HCT116 (cell line): Measurements from ENCODE around the gene RPS6KA6. TPM values are rescaled to one million over a fixed set of nuclear protein-coding genes. Genes with fewer than 3 reads are reported as not detected.

ENCODE experiments used
- ATAC-seq: fragments of 200-7000 bp; cut with Tn5 transposase; 2 replicates; pipeline ENCODE4 v1.9.1; 2020; ENCODE audit warnings: mild to moderate bottlenecking, moderate library complexity
- BruUV-seq: library from RNA; stranded (reverse); fragments of 400-500 nt; replicated peaks from 2 replicates; lab custom pipeline; 2021; lab: Mats Ljungman, UMichigan
- CTCF ChIA-PET: fragments of 300-600 bp; sonication (Branson Sonifier 250); formaldehyde crosslinking; loops from one replicate; lab custom pipeline; 2021; ENCODE audit warnings: antibody characterized with exemption; lab: Charles Lee
- POLR2A ChIA-PET: fragments of 300-600, 350-600 bp; sonication (Branson Sonifier 250); formaldehyde crosslinking; loops from one replicate; lab custom pipeline; 2021; ENCODE audit warnings: antibody characterized with exemption; lab: Charles Lee
- RAD21 ChIA-PET, 2 experiments: fragments of 300-600 bp; sonication (Branson Sonifier 250); formaldehyde crosslinking; loops; one replicate each; lab custom pipeline; 2023; ENCODE audit warnings: low total read pairs in 2 of 2; ENCODE audit not compliant: uncharacterized antibody in 2 of 2, unreplicated experiment in 2 of 2, low non-redundant PET in 1 of 2; lab: Charles Lee
- DNase-seq: peaks from one replicate; pipeline ENCODE4 v3.0.0-alpha.2; 2010; ENCODE audit warnings: low read depth, low spot score
- H2AFZ ChIP-seq: fragments of 200-600 bp; shearing (Covaris generic), sonication (generic); 2 replicates; pipeline ENCODE4 v1.6.1; 2017; ENCODE audit warnings: low read depth, mixed run types, mixed read lengths, antibody characterized with exemption, low read length; ENCODE audit not compliant: poor library complexity, severe bottlenecking
- H3K27ac ChIP-seq: 2 replicates; pipeline ENCODE4 v1.5.1; 2012; ENCODE audit warnings: low read depth, low read length
- H3K27me3 ChIP-seq: fragments of 200-600 bp; sonication (generic); 2 replicates; pipeline ENCODE4 v1.6.1; 2016; ENCODE audit warnings: mixed run types, low read length, mixed read lengths; ENCODE audit not compliant: insufficient read depth
- H3K36me3 ChIP-seq, 2 experiments: fragments of 200-500 bp in 1 of 2; fragments of 200-600 bp in 1 of 2; sonication (Bioruptor generic) in 1 of 2; sonication (generic) in 1 of 2; 2 replicates each; pipeline versions ENCODE4 v1.5.1 to v1.6.1; 2014 to 2016; ENCODE audit warnings: low read length in 2 of 2, inconsistent platforms in 1 of 2, mixed read lengths in 1 of 2, mixed run types in 1 of 2; ENCODE audit not compliant: insufficient read depth in 2 of 2, control insufficient read depth in 1 of 2
- H3K4me1 ChIP-seq, 2 experiments: fragments of 200-600 bp in 1 of 2; sonication (generic) in 1 of 2; 2 replicates each; pipeline versions ENCODE4 v1.5.1 to v1.6.1; 2012 to 2017; ENCODE audit warnings: low read length in 2 of 2, inconsistent platforms in 1 of 2, mild to moderate bottlenecking in 1 of 2, mixed read lengths in 1 of 2, mixed run types in 1 of 2, moderate library complexity in 1 of 2; ENCODE audit not compliant: insufficient read depth in 2 of 2, control insufficient read depth in 1 of 2
- H3K4me2 ChIP-seq: fragments of 200-600 bp; sonication (generic); 2 replicates; pipeline ENCODE4 v1.6.1; 2017; ENCODE audit warnings: mixed run types, low read length, mixed read lengths
- H3K4me3 ChIP-seq, 2 experiments: fragments of 200-600 bp in 1 of 2; sonication (generic) in 1 of 2; replicated peaks in 1 of 2; 2 replicates each; pipeline ENCODE4 v1.5.1; 2011 to 2016; ENCODE audit warnings: low read length in 2 of 2, control low read depth in 1 of 2, low read depth in 1 of 2, mild to moderate bottlenecking in 1 of 2, mixed read lengths in 1 of 2, mixed run types in 1 of 2
- H3K79me2 ChIP-seq: fragments of 200-600 bp; sonication (generic); 2 replicates; pipeline ENCODE4 v1.6.1; 2017; ENCODE audit warnings: mild to moderate bottlenecking, mixed run types, low read length, moderate library complexity, mixed read lengths; ENCODE audit not compliant: insufficient read depth
- H3K9ac ChIP-seq: fragments of 200-600 bp; sonication (generic); 2 replicates; pipeline ENCODE4 v1.6.1; 2016; ENCODE audit warnings: low read length, mixed read lengths
- H3K9me2 ChIP-seq: fragments of 200-600 bp; sonication (generic), shearing (Covaris generic); 2 replicates; pipeline ENCODE4 v1.6.1; 2017; ENCODE audit warnings: mixed run types, mild to moderate bottlenecking, moderate library complexity; ENCODE audit not compliant: insufficient read depth
- H3K9me3 ChIP-seq, 2 experiments: fragments of 200-500 bp in 1 of 2; fragments of 200-600 bp in 1 of 2; sonication (Bioruptor generic) in 1 of 2; sonication (generic) in 1 of 2; 2 replicates each; pipeline ENCODE4 v1.6.1; 2014 to 2017; ENCODE audit warnings: low read length in 2 of 2, mixed read lengths in 2 of 2, inconsistent platforms in 1 of 2, low read depth in 1 of 2, mild to moderate bottlenecking in 1 of 2, mixed run types in 1 of 2, moderate library complexity in 1 of 2; ENCODE audit not compliant: control insufficient read depth in 1 of 2, insufficient read depth in 1 of 2
- H4K20me1 ChIP-seq: fragments of 200-600 bp; sonication (generic), shearing (Covaris generic); 2 replicates; pipeline ENCODE4 v1.6.1; 2017; ENCODE audit warnings: mixed run types, mild to moderate bottlenecking, moderate library complexity; ENCODE audit not compliant: insufficient read depth
- CBX3 ChIP-seq: IDR thresholded peaks from 2 replicates; pipeline ENCODE4 v1.6.1; 2012; ENCODE audit warnings: low read depth
- CEBPB ChIP-seq: IDR thresholded peaks from 2 replicates; pipeline ENCODE4 v1.6.1; 2012; ENCODE audit warnings: low read depth
- CTCF ChIP-seq, 3 experiments: fragments of 200-600 bp in 1 of 3; sonication (generic) in 1 of 3; IDR thresholded peaks in 2 of 3; conservative IDR thresholded peaks in 1 of 3; 2 replicates each; pipeline ENCODE4 v1.5.1; 2012 to 2017; ENCODE audit warnings: low read depth in 2 of 3, low read length in 2 of 3, antibody characterized with exemption in 1 of 3, borderline replicate concordance in 1 of 3, control low read depth in 1 of 3, mild to moderate bottlenecking in 1 of 3, mixed read lengths in 1 of 3, mixed run types in 1 of 3, moderate library complexity in 1 of 3; ENCODE audit not compliant: insufficient read depth in 1 of 3
- EGR1 ChIP-seq: IDR thresholded peaks from 2 replicates; pipeline ENCODE4 v1.6.1; 2012; ENCODE audit warnings: low read depth
- ELF1 ChIP-seq: IDR thresholded peaks from 2 replicates; pipeline ENCODE4 v1.6.1; 2012; ENCODE audit warnings: low read depth, borderline replicate concordance
- EZH2 ChIP-seq: fragments of 200-600 bp; sonication (generic); IDR thresholded peaks from 2 replicates; pipeline ENCODE4 v1.6.1; 2017; ENCODE audit warnings: antibody characterized with exemption, mixed run types
- EZH2phosphoT487 ChIP-seq: fragments of 200-600 bp; IDR thresholded peaks from 2 replicates; pipeline ENCODE4 v1.6.1; 2018; ENCODE audit warnings: antibody characterized with exemption, borderline replicate concordance
- FOSL1 ChIP-seq: IDR thresholded peaks from 2 replicates; pipeline ENCODE4 v1.6.1; 2012; ENCODE audit warnings: low read depth
- MAX ChIP-seq: IDR thresholded peaks from 2 replicates; pipeline ENCODE4 v1.6.1; 2012
- POLR2A ChIP-seq: IDR thresholded peaks from 2 replicates; pipeline ENCODE4 v1.7.0; 2011; ENCODE audit warnings: borderline replicate concordance; ENCODE audit not compliant: insufficient read depth, insufficient read length; ENCODE audit errors: extremely low read depth
- POLR2AphosphoS5 ChIP-seq: IDR thresholded peaks from 2 replicates; pipeline ENCODE4 v1.6.1; 2011; ENCODE audit warnings: mild to moderate bottlenecking, low read depth, low read length, moderate library complexity
- RAD21 ChIP-seq: IDR thresholded peaks from 2 replicates; pipeline ENCODE4 v1.6.1; 2012; ENCODE audit warnings: low read depth, mild to moderate bottlenecking
- REST ChIP-seq: IDR thresholded peaks from 2 replicates; pipeline ENCODE4 v1.6.1; 2012; ENCODE audit warnings: low read depth
- SP1 ChIP-seq: IDR thresholded peaks from 2 replicates; pipeline ENCODE4 v1.6.1; 2012; ENCODE audit warnings: low read depth
- SRF ChIP-seq: IDR thresholded peaks from 2 replicates; pipeline ENCODE4 v1.6.1; 2012; ENCODE audit warnings: low read depth
- TCF7L2 ChIP-seq: IDR thresholded peaks from 2 replicates; pipeline ENCODE4 v1.7.0; 2011; ENCODE audit warnings: borderline replicate concordance, inconsistent platforms; ENCODE audit not compliant: insufficient read depth, insufficient read length; ENCODE audit errors: extremely low read depth
- YY1 ChIP-seq: IDR thresholded peaks from 2 replicates; pipeline ENCODE4 v1.6.1; 2011; ENCODE audit warnings: low read length, low read depth, moderate library complexity, mild to moderate bottlenecking; ENCODE audit not compliant: insufficient replicate concordance; ENCODE audit errors: extremely low read depth
- ZBTB33 ChIP-seq: IDR thresholded peaks from 2 replicates; pipeline ENCODE4 v1.6.1; 2011; ENCODE audit warnings: mild to moderate bottlenecking, low read length, moderate library complexity; ENCODE audit not compliant: insufficient replicate concordance; ENCODE audit errors: extremely low read depth
- ZFX ChIP-seq: fragments of 450-650 bp; IDR thresholded peaks from 2 replicates; pipeline ENCODE4 v1.6.1; 2017
- ZNF274 ChIP-seq: fragments of 200-500 bp; sonication (Bioruptor generic); IDR thresholded peaks from 2 replicates; pipeline ENCODE4 v1.6.1; 2014; ENCODE audit warnings: mild to moderate bottlenecking, low read depth, low read length, inconsistent platforms
- intact Hi-C: fragments of 100-400 bp; cut with micrococcal nuclease; formaldehyde crosslinking; loops from 2 replicates; pipeline ENCODE4 v1.10.0; 2022
- total RNA-seq: library from RNA; stranded (reverse); gene quantifications from one replicate; pipeline ENCODE4 v1.2.1, GENCODE V29; 2021; ENCODE audit not compliant: unreplicated experiment

RPS6KA6 gene
- total RNA-seq, 1 experiment from 2014 or later, result not detected

- ChIA-PET RAD21 (no interaction called here), POLR2A (no interaction called here), CTCF (no interaction called here)
- Histone ChIP-seq H3K9me3 (no peaks in the 10 kb centered on the region), H3K4me1 (no peaks in the 10 kb centered on the region), H3K27me3 (no peaks in the 10 kb centered on the region), H3K4me3 (no peak overlapping the region), H3K27ac (no peak overlapping the region), H3K4me2 (no peak overlapping the region), H3K79me2 (no peaks in the 10 kb centered on the region), H3K36me3 (no peaks in the 10 kb centered on the region), H4K20me1 (no peaks in the 10 kb centered on the region), H2AFZ (no peak overlapping the region), H3K9me2 (no peaks in the 10 kb centered on the region), H3K9ac (no peak overlapping the region)
- ATAC-seq, result no peak
- BruUV-seq, result no TSS peak
- intact Hi-C loops, result no loop called here
- TF ChIP-seq ZNF274 (no peak), SP1 (no peak), CEBPB (no peak), ZBTB33 (no peak), ELF1 (no peak), SRF (no peak), CTCF (IDR thresholded peaks at IDR 0.05 in 2 of 3, conservative IDR thresholded peaks at IDR 0.05 in 1 of 3; ENCODE audit: borderline replicate concordance in 1 of 3, insufficient read depth in 1 of 3, low read depth in 2 of 3, low read length in 2 of 3) (no peak), RAD21 (no peak), YY1 (no peak), MAX (no peak), FOSL1 (no peak), POLR2AphosphoS5 (no peak), EGR1 (no peak), CBX3 (no peak), REST (no peak), EZH2 (no peak), EZH2phosphoT487 (no peak), POLR2A (no peak), TCF7L2 (no peak), ZFX (no peak)
- DNase-seq, result no peak
Observed at GRCh38 chrX:84221181-84221580, 33.2 kb upstream of the RPS6KA6 start.
